Testis (tissue), 3 donors: ENCODE results near the gene CELA3A. TPM values are rescaled to one million over a fixed set of nuclear protein-coding genes. Genes with fewer than 3 reads are reported as not detected.

ENCODE experiments used
- DNase-seq: peaks from one replicate; pipeline ENCODE4 v3.0.0-alpha.2; 2019
- H3K27ac ChIP-seq, 2 donors: fragments of 200-600 bp; sonication (generic); one replicate each; pipeline ENCODE4 v1.5.1; 2019
- H3K27me3 ChIP-seq: fragments of 200-600 bp; sonication (generic); one replicate; pipeline ENCODE4 v1.5.1; 2019
- H3K36me3 ChIP-seq: fragments of 200-600 bp; sonication (generic); one replicate; pipeline ENCODE4 v1.5.1; 2017; ENCODE audit warnings: low read depth; ENCODE audit errors: missing control alignments
- H3K4me1 ChIP-seq: fragments of 200-600 bp; sonication (generic); one replicate; pipeline ENCODE4 v1.5.1; 2019
- H3K4me3 ChIP-seq, 2 donors: fragments of 200-600 bp; sonication (generic); one replicate each; pipeline ENCODE4 v1.5.1; 2017 to 2019
- H3K9me3 ChIP-seq: fragments of 200-600 bp; sonication (generic); one replicate; pipeline ENCODE4 v1.5.1; 2017
- CTCF ChIP-seq, 3 experiments: fragments of 450-650 bp in 2 of 3; fragments of 200-600 bp in 1 of 3; sonication (generic) in 1 of 3; IDR thresholded peaks; one replicate each; pipeline ENCODE4 v1.5.1; 2016 to 2019; ENCODE audit warnings: antibody characterized with exemption in 3 of 3, mild to moderate bottlenecking in 2 of 3, moderate library complexity in 1 of 3
- POLR2A ChIP-seq: fragments of 450-650 bp; IDR thresholded peaks from one replicate; pipeline ENCODE4 v1.6.1; 2017; ENCODE audit warnings: antibody characterized with exemption, mild to moderate bottlenecking, moderate library complexity
- WGBS, 2 donors: methylation state at CpG; one replicate each; pipeline ENCODE4 v1.1.5; 2018; 5-methylcytosine and 5-hydroxymethylcytosine counted together
- intact Hi-C: fragments of 100-400 bp; cut with DNase I; formaldehyde crosslinking; loops from one replicate; pipeline ENCODE4 v1.15.1; 2023; ENCODE audit warnings: low total_unique reads
- polyA plus RNA-seq: library from polyadenylated mRNA; stranded (reverse); fragments of 350-450 nt; fragmentation: Illumina TruSeq; extraction: RNeasy Lipid Tissue Mini Kit (QIAGEN cat#74804); gene quantifications from one replicate; pipeline ENCODE4 v1.2.3, GENCODE V29; 2014; ENCODE audit warnings: low read depth, low replicate concordance; ENCODE audit not compliant: insufficient read depth
- total RNA-seq, 2 donors: library from RNA; depleted of rRNA; stranded (reverse); fragments of >200 nt; gene quantifications; one replicate each; pipeline ENCODE4 v1.2.3, GENCODE V29; 2016

The CELA3A gene
- total and polyA plus RNA-seq, 3 donors from 2014 or later: not detected

GRCh38 chr1:22037520-22037919 lies 36.1 kb downstream of the CELA3A start:
- 69 to 72% methylated on average over 7 of the region's 7 CpGs for WGBS, 2 donors
- no peak for DNase-seq
- H3K36me3 ChIP-seq: no peaks in the 10 kb centered on the region
- no peaks in the 10 kb centered on the region for H3K9me3 ChIP-seq
- intact Hi-C loops: no loop called here
- H3K27ac ChIP-seq: no peak overlapping the region
- H3K4me3 ChIP-seq: no peak overlapping the region
- no peak for TF ChIP-seq POLR2A
- TF ChIP-seq CTCF (IDR thresholded peaks at IDR 0.05): no peak
- H3K27me3 ChIP-seq: no peaks in the 10 kb centered on the region
- H3K4me1 ChIP-seq: no peaks in the 10 kb centered on the region

GRCh38 chr1:22038036-22038435 lies 36.6 kb downstream of the CELA3A start:
- 89 to 92% methylated on average over 5 of the region's 5 CpGs for WGBS, 2 donors
- TF ChIP-seq POLR2A (no peak), CTCF (IDR thresholded peaks at IDR 0.05) (no peak)
- no peak for DNase-seq

GRCh38 chr1:22039594-22040285 lies 38.3 kb downstream of the CELA3A start:
- no peak overlapping the region for H3K27ac ChIP-seq
- H3K4me3 ChIP-seq: no peak overlapping the region
- H3K36me3 ChIP-seq: no peaks in the 10 kb centered on the region
- TF ChIP-seq POLR2A (no peak), CTCF (IDR thresholded peaks at IDR 0.05) (no peak)
- H3K4me1 ChIP-seq: no peaks in the 10 kb centered on the region
- WGBS, 2 donors: 68 to 76% methylated on average over 6 of the region's 6 CpGs
- H3K9me3 ChIP-seq: no peaks in the 10 kb centered on the region
- intact Hi-C loops: no loop called here
- DNase-seq: peak; percentile 22
- H3K27me3 ChIP-seq: no peaks in the 10 kb centered on the region

More at GRCh38 chr1:22038036-22038435, 36.6 kb downstream of the CELA3A start:
- Histone ChIP-seq H3K36me3 (no peaks in the 10 kb centered on the region), H3K4me3 (no peak overlapping the region), H3K9me3 (no peaks in the 10 kb centered on the region), H3K27ac (no peak overlapping the region), H3K4me1 (no peaks in the 10 kb centered on the region), H3K27me3 (no peaks in the 10 kb centered on the region)
- intact Hi-C loops: no loop called here

- TF ChIP-seq POLR2A (no peak), CTCF (IDR thresholded peaks at IDR 0.05) (no peak)
- DNase-seq: no peak
- H3K27me3 ChIP-seq: no peaks in the 10 kb centered on the region
- H3K27ac ChIP-seq: no peak overlapping the region
- no peaks in the 10 kb centered on the region for H3K4me1 ChIP-seq
- H3K4me3 ChIP-seq: no peak overlapping the region
- H3K9me3 ChIP-seq: no peaks in the 10 kb centered on the region
- H3K36me3 ChIP-seq: no peaks in the 10 kb centered on the region
- intact Hi-C loops: no loop called here
- WGBS, 2 donors: 96 to 97% methylated on average over 5 of the region's 5 CpGs
Observed at GRCh38 chr1:22040286-22040623, 38.8 kb downstream of the CELA3A start.

- H3K4me1 ChIP-seq: no peaks in the 10 kb centered on the region
- no peak overlapping the region for H3K4me3 ChIP-seq
- intact Hi-C loops: no loop called here
- H3K27ac ChIP-seq: no peak overlapping the region
- DNase-seq: no peak
- H3K9me3 ChIP-seq: no peaks in the 10 kb centered on the region
- no peaks in the 10 kb centered on the region for H3K36me3 ChIP-seq
- no peaks in the 10 kb centered on the region for H3K27me3 ChIP-seq
- TF ChIP-seq POLR2A (no peak), CTCF (IDR thresholded peaks at IDR 0.05) (no peak)
- 90 to 96% methylated on average over 1 of the region's 1 CpG for WGBS, 2 donors
Observed at GRCh38 chr1:22041505-22041904, 40.0 kb downstream of the CELA3A start.
